C4-2B (cell line): ENCODE measurements around the gene EMP2.

ENCODE experiments used
- ZFX ChIP-seq: fragments of 450-650 bp; IDR thresholded peaks from 2 replicates; pipeline ENCODE4 v1.6.1; 2017
- TF ChIP-seq, protein P1 (sequence below): fragments of 450-650 bp; conservative IDR thresholded peaks from 2 replicates; pipeline ENCODE4 v1.5.1; 2017; ENCODE audit warnings: mild to moderate bottlenecking

DNA sequence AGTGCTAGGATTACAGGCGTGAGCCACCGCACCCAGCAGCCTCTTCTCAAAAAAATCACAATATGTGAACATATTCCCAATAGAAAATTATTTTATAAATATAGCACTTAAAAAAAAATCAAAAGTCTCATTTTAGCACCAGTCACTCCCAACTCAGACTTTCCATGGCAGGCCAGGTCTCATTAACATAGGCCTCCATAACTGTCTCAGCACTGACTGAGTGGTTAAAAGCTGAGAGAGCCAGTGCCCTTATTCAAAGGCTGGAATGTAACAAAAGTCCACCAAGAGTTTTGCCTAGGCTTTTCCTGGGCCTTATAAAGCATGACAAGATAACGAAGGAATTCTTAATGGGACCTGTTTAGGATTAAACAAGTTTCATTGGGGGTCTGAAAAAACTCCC is 79.8 kb downstream of the EMP2 start:
- TF ChIP-seq, protein P1, sequence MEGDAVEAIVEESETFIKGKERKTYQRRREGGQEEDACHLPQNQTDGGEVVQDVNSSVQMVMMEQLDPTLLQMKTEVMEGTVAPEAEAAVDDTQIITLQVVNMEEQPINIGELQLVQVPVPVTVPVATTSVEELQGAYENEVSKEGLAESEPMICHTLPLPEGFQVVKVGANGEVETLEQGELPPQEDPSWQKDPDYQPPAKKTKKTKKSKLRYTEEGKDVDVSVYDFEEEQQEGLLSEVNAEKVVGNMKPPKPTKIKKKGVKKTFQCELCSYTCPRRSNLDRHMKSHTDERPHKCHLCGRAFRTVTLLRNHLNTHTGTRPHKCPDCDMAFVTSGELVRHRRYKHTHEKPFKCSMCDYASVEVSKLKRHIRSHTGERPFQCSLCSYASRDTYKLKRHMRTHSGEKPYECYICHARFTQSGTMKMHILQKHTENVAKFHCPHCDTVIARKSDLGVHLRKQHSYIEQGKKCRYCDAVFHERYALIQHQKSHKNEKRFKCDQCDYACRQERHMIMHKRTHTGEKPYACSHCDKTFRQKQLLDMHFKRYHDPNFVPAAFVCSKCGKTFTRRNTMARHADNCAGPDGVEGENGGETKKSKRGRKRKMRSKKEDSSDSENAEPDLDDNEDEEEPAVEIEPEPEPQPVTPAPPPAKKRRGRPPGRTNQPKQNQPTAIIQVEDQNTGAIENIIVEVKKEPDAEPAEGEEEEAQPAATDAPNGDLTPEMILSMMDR = no peak
- no peak for TF ChIP-seq ZFX
